ENCODE results near the gene INTS6.
"Not testable (repeated sequence)": the region's sequence is repeated elsewhere in the genome, so short reads cannot be mapped to it uniquely, and the experiment has no call there.

Gene INTS6

DNA sequence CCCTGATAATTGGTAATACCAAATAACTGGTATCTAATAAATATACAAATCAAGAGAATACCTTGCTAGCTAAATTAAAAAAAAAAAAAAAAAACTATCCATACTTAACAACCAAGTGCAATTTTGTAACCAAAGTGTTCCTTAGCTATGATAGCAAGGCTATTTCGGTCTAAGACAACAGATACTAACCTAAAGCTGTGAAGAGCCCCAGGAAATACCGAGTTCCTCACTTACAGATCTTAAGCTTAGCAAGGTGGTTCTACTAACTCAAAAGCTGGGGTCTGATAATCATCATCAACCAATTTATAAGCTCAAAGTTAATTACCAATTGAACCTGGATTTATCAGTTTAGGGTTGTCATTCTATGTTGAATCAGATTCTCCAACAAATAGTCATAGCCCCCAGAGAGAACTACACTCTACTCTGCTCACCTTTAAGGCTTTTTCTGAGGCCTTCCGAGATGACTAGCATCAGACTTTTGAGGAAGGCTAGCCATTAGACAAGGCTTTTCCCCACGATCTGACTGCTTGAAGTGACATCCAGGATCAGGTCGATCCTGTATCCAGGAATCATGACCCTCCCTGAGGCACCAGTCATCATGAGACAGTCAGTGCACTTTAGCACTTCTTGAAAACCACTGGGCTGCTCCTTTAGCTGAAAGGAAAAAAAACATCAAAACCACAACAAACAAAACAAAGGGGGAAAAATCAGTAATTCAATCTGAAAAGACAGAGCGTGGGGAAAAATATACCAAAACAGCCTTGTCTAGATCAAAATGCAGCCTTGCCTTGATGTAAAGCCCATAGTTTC lies 31.9 kb downstream of the INTS6 start:
- peaks cover 11% of the 10 kb centered on the region for H3K36me3 ChIP-seq (ENCODE audit: insufficient read depth, low read length)
- peaks cover 4% of the 10 kb centered on the region for H3K4me1 ChIP-seq (ENCODE audit: insufficient read depth, low read length)
- no peaks in the 10 kb centered on the region for H3K9me3 ChIP-seq (ENCODE audit: low read length)
- no peak overlapping the region for H3K4me3 ChIP-seq (ENCODE audit: low read length)
- no peak overlapping the region for H2AFZ ChIP-seq (ENCODE audit: low read depth, low read length)
- no peaks in the 10 kb centered on the region for H3K27me3 ChIP-seq (ENCODE audit: insufficient read depth, low read length)

- no peaks in the 10 kb centered on the region for H3K4me1 ChIP-seq (ENCODE audit: insufficient read depth, low read length)
- peaks cover 11% of the 10 kb centered on the region for H3K36me3 ChIP-seq (ENCODE audit: insufficient read depth, low read length)
- H2AFZ ChIP-seq (ENCODE audit: low read depth, low read length), result no peak overlapping the region
- no peaks in the 10 kb centered on the region for H3K27me3 ChIP-seq (ENCODE audit: insufficient read depth, low read length)
- no peak overlapping the region for H3K4me3 ChIP-seq (ENCODE audit: low read length)
- no peaks in the 10 kb centered on the region for H3K9me3 ChIP-seq (ENCODE audit: low read length)
Measured at GRCh38 chr13:51419001-51419636, 33.7 kb downstream of the INTS6 start.

DNA sequence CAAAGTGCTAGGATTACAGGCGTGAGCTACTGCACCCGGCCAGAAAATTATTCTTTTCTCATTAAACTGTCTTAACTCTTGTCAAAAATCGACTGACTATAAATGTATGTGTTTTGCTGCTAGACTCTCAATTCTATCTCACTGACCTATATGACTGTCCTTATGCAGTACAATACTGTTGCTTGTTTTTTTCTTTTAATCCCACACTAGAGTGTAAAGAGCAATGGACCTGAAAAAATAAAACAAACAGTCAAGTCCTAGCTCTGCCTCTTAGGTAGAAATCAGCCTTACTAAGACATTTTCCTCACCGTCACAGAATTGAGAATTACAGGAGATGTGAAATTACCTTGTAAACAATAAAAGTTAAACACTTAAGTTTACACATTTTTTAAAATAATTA lies 35.1 kb downstream of the INTS6 start:
- H3K27me3 ChIP-seq (ENCODE audit: insufficient read depth, low read length), result no peaks in the 10 kb centered on the region
- H3K4me1 ChIP-seq (ENCODE audit: insufficient read depth, low read length), result no peaks in the 10 kb centered on the region
- H3K36me3 ChIP-seq (ENCODE audit: insufficient read depth, low read length), result peaks cover 11% of the 10 kb centered on the region
- no peaks in the 10 kb centered on the region for H3K9me3 ChIP-seq (ENCODE audit: low read length)
- H2AFZ ChIP-seq (ENCODE audit: low read depth, low read length), result no peak overlapping the region
- no peak overlapping the region for H3K4me3 ChIP-seq (ENCODE audit: low read length)

DNA sequence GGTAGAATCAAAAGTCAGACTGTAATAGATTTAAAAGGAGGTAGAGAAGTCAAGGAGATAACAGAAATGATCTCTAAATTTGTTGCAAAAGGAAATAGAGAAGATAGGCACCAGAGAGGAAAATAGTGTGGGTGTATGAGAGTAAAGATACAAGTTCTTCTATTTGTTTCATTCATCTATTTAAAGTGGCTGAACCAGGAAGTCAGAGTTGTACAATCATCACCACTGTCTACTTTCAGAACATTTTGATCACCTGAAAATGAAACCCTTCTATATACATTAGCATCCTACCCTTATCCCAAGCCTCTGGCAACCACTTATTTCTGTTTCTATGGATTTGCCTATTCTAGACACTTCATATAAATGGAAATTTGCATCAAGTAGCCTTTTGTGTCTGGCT lies 36.7 kb downstream of the INTS6 start:
- H3K4me1 ChIP-seq (ENCODE audit: insufficient read depth, low read length), result no peaks in the 10 kb centered on the region
- no peak overlapping the region for H2AFZ ChIP-seq (ENCODE audit: low read depth, low read length)
- H3K9me3 ChIP-seq (ENCODE audit: low read length), result no peaks in the 10 kb centered on the region
- no peak overlapping the region for H3K4me3 ChIP-seq (ENCODE audit: low read length)
- peaks cover 11% of the 10 kb centered on the region for H3K36me3 ChIP-seq (ENCODE audit: insufficient read depth, low read length)
- no peaks in the 10 kb centered on the region for H3K27me3 ChIP-seq (ENCODE audit: insufficient read depth, low read length)

GRCh38 chr13:51415339-51415738 lies 37.5 kb downstream of the INTS6 start:
- not testable (repeated sequence) for H3K4me1 ChIP-seq (ENCODE audit: insufficient read depth, low read length); H3K4me3 ChIP-seq (ENCODE audit: low read length); H3K9me3 ChIP-seq (ENCODE audit: low read length); H2AFZ ChIP-seq (ENCODE audit: low read depth, low read length); H3K27me3 ChIP-seq (ENCODE audit: insufficient read depth, low read length); H3K36me3 ChIP-seq (ENCODE audit: insufficient read depth, low read length)

GRCh38 chr13:51412431-51412830 lies 40.4 kb downstream of the INTS6 start:
- H3K36me3 ChIP-seq (ENCODE audit: insufficient read depth, low read length), result peaks cover 3% of the 10 kb centered on the region
- no peaks in the 10 kb centered on the region for H3K4me1 ChIP-seq (ENCODE audit: insufficient read depth, low read length)
- H3K27me3 ChIP-seq (ENCODE audit: insufficient read depth, low read length), result no peaks in the 10 kb centered on the region
- H2AFZ ChIP-seq (ENCODE audit: low read depth, low read length), result no peak overlapping the region
- H3K9me3 ChIP-seq (ENCODE audit: low read length), result no peaks in the 10 kb centered on the region
- H3K4me3 ChIP-seq (ENCODE audit: low read length), result no peak overlapping the region

- Histone ChIP-seq H3K27me3 (ENCODE audit: insufficient read depth, low read length) (no peaks in the 10 kb centered on the region), H3K36me3 (ENCODE audit: insufficient read depth, low read length) (no peaks in the 10 kb centered on the region)
Measured at GRCh38 chr13:51405176-51405575, 47.7 kb downstream of the INTS6 start.

DNA sequence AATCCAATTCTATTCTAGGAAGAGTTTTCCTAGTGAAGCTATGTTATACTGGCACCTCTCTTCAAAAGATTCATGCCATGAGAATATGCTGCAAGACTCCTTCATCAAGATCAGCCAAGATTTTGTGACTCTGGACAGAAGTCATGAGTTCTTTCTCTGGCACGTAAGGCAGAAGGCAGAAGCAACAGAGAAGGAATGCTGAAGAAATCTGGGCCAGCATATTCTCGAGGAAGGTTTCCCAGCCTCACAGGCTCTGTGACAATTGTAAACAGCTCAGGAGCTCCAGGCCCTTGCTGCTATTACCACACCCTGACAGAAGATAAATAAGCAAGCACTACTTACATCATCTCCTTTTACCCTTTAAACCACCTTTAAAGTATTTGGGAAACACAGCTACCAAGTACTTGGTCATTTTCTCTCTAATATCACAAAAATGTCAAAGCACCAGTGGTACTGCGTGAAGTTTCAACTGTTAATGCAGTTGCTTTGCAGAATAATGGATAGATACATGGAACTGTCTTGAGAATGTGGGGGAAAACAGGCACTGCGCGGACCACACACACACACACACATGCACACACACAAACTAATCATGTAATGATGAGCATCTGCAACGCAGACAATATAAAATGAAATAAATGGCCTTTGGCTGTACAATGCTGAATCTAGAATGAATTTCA lies 55.4 kb downstream of the INTS6 start:
- Histone ChIP-seq H3K36me3 (ENCODE audit: insufficient read depth, low read length) (no peaks in the 10 kb centered on the region), H2AFZ (ENCODE audit: low read depth, low read length) (no peak overlapping the region), H3K4me1 (ENCODE audit: insufficient read depth, low read length) (no peaks in the 10 kb centered on the region), H3K9me3 (ENCODE audit: low read length) (no peaks in the 10 kb centered on the region), H3K27me3 (ENCODE audit: insufficient read depth, low read length) (no peaks in the 10 kb centered on the region), H3K4me3 (ENCODE audit: low read length) (no peak overlapping the region)

More at GRCh38 chr13:51405176-51405575, 47.7 kb downstream of the INTS6 start:
- Histone ChIP-seq H2AFZ (ENCODE audit: low read depth, low read length) (no peak overlapping the region), H3K4me3 (ENCODE audit: low read length) (no peak overlapping the region), H3K4me1 (ENCODE audit: insufficient read depth, low read length) (no peaks in the 10 kb centered on the region), H3K9me3 (ENCODE audit: low read length) (no peaks in the 10 kb centered on the region)

- Histone ChIP-seq H3K9me3 (ENCODE audit: low read length) (no peaks in the 10 kb centered on the region), H2AFZ (ENCODE audit: low read depth, low read length) (no peak overlapping the region), H3K4me3 (ENCODE audit: low read length) (no peak overlapping the region), H3K4me1 (ENCODE audit: insufficient read depth, low read length) (no peaks in the 10 kb centered on the region), H3K27me3 (ENCODE audit: insufficient read depth, low read length) (no peaks in the 10 kb centered on the region), H3K36me3 (ENCODE audit: insufficient read depth, low read length) (no peaks in the 10 kb centered on the region)
Measured at GRCh38 chr13:51396352-51396751, 56.5 kb downstream of the INTS6 start.

DNA sequence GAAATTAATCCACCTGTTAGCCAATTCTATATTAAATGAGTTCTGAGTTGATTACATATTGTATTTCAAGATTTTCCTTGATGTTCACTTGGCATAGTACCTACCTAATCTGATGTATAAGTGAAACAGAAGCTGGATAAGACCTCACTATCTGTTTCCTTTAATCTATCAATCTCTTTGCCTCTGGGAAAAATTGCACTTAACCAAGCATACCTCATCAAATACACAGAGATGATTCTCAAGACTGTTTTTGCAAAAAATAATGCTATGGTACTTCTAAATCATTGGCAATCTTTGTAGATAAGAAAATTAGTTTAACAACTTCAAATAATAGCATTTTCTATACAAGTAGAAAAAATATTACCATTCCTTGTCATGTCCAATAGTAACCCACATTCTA lies 58.1 kb downstream of the INTS6 start:
- Histone ChIP-seq H3K4me3 (ENCODE audit: low read length) (no peak overlapping the region), H3K9me3 (ENCODE audit: low read length) (no peaks in the 10 kb centered on the region), H2AFZ (ENCODE audit: low read depth, low read length) (no peak overlapping the region), H3K36me3 (ENCODE audit: insufficient read depth, low read length) (no peaks in the 10 kb centered on the region), H3K27me3 (ENCODE audit: insufficient read depth, low read length) (no peaks in the 10 kb centered on the region), H3K4me1 (ENCODE audit: insufficient read depth, low read length) (no peaks in the 10 kb centered on the region)

GRCh38 chr13:51385114-51385513 lies 67.7 kb downstream of the INTS6 start:
- Histone ChIP-seq H2AFZ (ENCODE audit: low read depth, low read length) (no peak overlapping the region), H3K4me1 (ENCODE audit: insufficient read depth, low read length) (no peaks in the 10 kb centered on the region), H3K9me3 (ENCODE audit: low read length) (no peaks in the 10 kb centered on the region), H3K27me3 (ENCODE audit: insufficient read depth, low read length) (no peaks in the 10 kb centered on the region), H3K36me3 (ENCODE audit: insufficient read depth, low read length) (peaks cover 23% of the 10 kb centered on the region), H3K4me3 (ENCODE audit: low read length) (no peak overlapping the region)

DNA sequence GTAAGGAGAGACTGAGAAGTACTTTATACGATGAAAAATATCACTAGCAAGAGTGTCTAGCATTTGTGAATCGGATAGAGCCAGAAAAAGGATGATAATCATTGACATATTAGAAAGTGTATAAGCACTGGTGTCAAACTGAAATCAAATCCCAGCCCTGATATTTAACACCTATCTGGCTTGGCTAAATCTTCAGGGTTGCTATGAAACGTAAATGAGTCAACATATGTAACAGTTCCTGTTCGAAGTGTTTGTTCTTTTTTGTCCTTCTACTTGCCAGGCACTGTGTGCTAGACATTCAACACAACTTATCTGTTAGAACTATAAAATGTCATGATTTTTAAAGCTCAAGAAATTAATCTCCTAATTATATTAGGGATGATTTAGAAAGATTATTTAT lies 72.6 kb downstream of the INTS6 start:
- Histone ChIP-seq H2AFZ (ENCODE audit: low read depth, low read length) (no peak overlapping the region), H3K4me3 (ENCODE audit: low read length) (no peak overlapping the region), H3K4me1 (ENCODE audit: insufficient read depth, low read length) (no peaks in the 10 kb centered on the region), H3K27me3 (ENCODE audit: insufficient read depth, low read length) (no peaks in the 10 kb centered on the region), H3K9me3 (ENCODE audit: low read length) (no peaks in the 10 kb centered on the region), H3K36me3 (ENCODE audit: insufficient read depth, low read length) (peaks cover 49% of the 10 kb centered on the region)

GRCh38 chr13:51373451-51373850 lies 79.4 kb downstream of the INTS6 start:
- Histone ChIP-seq H3K27me3 (ENCODE audit: insufficient read depth, low read length) (no peaks in the 10 kb centered on the region), H3K9me3 (ENCODE audit: low read length) (no peaks in the 10 kb centered on the region), H3K4me1 (ENCODE audit: insufficient read depth, low read length) (no peaks in the 10 kb centered on the region), H3K36me3 (ENCODE audit: insufficient read depth, low read length) (peaks cover 70% of the 10 kb centered on the region), H3K4me3 (ENCODE audit: low read length) (no peak overlapping the region), H2AFZ (ENCODE audit: low read depth, low read length) (no peak overlapping the region)

Data from neuron (in vitro differentiated cells).